ENCODE data around the gene ALDH1A1. TPM values are rescaled to one million over a fixed set of nuclear protein-coding genes. Genes with fewer than 3 reads are reported as not detected.

Gene ALDH1A1
- total RNA-seq, 4 donors from 2014 or later, result 66.4 to 97.5 (median 82.3) TPM

DNA sequence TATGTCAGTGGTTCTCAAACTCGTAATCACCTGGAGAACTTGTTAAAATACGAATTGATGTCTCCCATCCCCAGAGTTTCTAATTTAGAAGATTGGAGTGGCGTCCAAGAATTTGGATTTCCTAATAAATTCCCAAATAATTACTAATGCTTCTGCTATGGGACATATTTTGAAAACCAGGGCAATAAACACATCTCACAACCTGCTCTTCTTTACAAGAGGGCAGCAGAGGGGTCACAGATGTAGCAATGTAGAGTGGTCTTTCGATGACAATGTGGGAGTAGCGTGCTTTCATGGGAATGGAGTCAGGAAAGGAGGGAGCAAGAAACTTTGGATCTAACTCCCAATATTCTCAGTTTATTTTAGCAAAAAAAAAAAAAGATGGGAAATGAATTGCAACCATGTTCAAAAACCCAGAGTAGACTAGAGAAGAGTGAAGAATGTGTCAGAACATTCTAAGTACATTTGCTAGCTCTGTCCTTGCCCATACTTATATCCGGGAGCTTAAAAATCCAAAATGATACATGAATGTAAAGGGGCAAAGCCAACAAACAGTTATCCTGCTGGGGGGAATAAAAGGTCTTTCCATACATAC lies 33.8 kb upstream of the ALDH1A1 start:
- Histone ChIP-seq H3K4me3 (no peak overlapping the region), H3K4me1 (peaks cover 0 to 13% (median 6%) of the 10 kb centered on the region in 4 donors), H3K27me3 (no peaks in the 10 kb centered on the region), H3K36me3 (no peaks in the 10 kb centered on the region), H3K9me3 (no peaks in the 10 kb centered on the region), H3K27ac (replicated peaks in 1 of 4) (no peak overlapping the region)
- DNase-seq (ENCODE audit: extremely low spot score), result no peak
- intact Hi-C loops (cut with DNase I), result no loop called here
- WGBS, result 93% methylated on average over 6 of the region's 6 CpGs
- TF ChIP-seq EP300 (IDR thresholded peaks at IDR 0.05) (no peak), POLR2A (IDR thresholded peaks at IDR 0.05; ENCODE audit: low read depth) (no peak), POLR2AphosphoS5 (IDR thresholded peaks at IDR 0.05) (no peak)
- TF ChIP-seq, protein P1, sequence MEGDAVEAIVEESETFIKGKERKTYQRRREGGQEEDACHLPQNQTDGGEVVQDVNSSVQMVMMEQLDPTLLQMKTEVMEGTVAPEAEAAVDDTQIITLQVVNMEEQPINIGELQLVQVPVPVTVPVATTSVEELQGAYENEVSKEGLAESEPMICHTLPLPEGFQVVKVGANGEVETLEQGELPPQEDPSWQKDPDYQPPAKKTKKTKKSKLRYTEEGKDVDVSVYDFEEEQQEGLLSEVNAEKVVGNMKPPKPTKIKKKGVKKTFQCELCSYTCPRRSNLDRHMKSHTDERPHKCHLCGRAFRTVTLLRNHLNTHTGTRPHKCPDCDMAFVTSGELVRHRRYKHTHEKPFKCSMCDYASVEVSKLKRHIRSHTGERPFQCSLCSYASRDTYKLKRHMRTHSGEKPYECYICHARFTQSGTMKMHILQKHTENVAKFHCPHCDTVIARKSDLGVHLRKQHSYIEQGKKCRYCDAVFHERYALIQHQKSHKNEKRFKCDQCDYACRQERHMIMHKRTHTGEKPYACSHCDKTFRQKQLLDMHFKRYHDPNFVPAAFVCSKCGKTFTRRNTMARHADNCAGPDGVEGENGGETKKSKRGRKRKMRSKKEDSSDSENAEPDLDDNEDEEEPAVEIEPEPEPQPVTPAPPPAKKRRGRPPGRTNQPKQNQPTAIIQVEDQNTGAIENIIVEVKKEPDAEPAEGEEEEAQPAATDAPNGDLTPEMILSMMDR (IDR thresholded peaks at IDR 0.05), result no peak

DNA sequence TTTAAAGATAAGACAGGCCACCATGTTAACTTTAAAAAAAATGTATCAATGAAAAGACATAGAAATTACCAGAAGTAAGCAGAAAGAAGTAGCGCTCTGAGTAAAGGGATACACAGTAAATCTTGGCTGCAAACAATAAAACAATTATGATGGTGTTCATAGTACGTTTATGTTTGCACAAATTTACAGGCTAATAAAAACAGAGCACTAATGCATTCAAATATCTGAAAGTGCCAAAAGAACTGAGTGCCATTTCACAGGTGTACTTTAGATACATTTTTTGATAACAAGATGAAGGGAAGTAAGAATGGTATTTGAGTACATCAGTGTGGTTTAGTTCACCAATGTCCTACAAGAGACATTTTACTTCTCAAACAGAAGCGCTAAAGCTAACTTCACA lies 32.9 kb upstream of the ALDH1A1 start:
- TF ChIP-seq, protein P1 (IDR thresholded peaks at IDR 0.05), result no peak
- TF ChIP-seq POLR2A (IDR thresholded peaks at IDR 0.05; ENCODE audit: low read depth), result no peak
- TF ChIP-seq EP300 (IDR thresholded peaks at IDR 0.05), result no peak
- TF ChIP-seq POLR2AphosphoS5 (IDR thresholded peaks at IDR 0.05), result no peak
- 87% methylated on average over 3 of the region's 3 CpGs for WGBS
- intact Hi-C loops (cut with DNase I), result no loop called here
- Histone ChIP-seq H3K27ac (replicated peaks in 1 of 4) (no peak overlapping the region), H3K4me3 (no peak overlapping the region), H3K36me3 (no peaks in the 10 kb centered on the region), H3K27me3 (no peaks in the 10 kb centered on the region), H3K4me1 (peaks cover 0 to 13% (median 6%) of the 10 kb centered on the region in 4 donors), H3K9me3 (no peaks in the 10 kb centered on the region)
- no peak for DNase-seq (ENCODE audit: extremely low spot score)

DNA sequence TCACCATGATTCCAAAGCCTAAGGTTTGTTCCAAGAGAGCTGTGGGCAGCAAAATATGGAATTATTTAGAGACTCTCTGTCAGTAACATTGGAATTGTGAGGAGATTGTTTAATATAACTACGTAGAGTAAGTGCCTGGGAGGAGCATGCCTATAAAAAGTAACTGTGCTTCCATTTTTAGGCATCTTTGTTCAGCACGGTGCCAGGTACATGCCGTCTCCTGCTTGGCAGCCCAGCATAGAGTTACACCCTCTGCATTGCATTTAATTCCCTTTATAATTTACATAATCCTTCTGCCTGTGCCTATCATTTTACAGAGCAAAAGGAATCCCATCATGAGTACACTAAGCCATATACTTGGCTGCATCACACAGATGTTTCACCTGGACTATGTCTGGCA lies 32.1 kb upstream of the ALDH1A1 start:
- 52% methylated on average over 3 of the region's 3 CpGs for WGBS

DNA sequence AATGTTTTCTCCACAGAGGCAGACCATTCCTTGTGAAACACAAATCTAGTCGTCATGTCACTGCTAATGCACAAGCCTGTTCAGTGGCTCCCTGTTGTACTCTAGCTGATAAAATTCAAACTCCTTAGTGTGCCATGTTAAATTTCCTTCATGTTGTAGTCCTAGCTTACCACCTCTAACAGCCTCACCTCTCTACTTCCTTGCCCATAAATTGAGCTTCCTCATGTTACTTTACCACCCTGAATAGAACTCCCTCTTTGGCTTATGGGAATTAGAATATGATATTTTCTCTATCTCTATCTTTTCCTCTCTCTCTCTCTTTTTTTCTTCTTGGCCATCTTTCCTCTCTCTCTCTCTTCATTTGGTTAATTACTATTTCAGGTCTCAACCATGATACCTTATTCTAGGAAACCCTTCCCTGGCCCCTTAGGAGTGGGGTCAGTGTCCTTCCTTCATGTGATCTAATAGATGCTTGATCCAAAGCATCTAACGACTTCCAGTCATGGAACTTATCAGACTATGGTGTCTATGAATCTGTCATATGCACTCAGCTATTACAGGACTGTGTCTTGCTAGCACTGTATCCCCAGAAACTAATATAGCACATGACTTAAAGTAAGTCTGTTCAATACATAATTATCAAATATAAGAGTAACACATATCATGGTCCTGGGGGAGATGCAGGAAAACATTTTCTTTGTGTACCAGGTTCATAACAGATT lies 31.5 kb upstream of the ALDH1A1 start:
- Histone ChIP-seq H3K4me3 (no peak overlapping the region), H3K4me1 (peaks cover 0 to 13% (median 6%) of the 10 kb centered on the region in 4 donors), H3K27ac (replicated peaks in 1 of 4) (peak overlapping the region in 1 of 4 donors; percentile 13), H3K36me3 (no peaks in the 10 kb centered on the region), H3K9me3 (no peaks in the 10 kb centered on the region), H3K27me3 (no peaks in the 10 kb centered on the region)
- intact Hi-C loops (cut with DNase I), result no loop called here
- TF ChIP-seq EP300 (IDR thresholded peaks at IDR 0.05) (no peak), POLR2A (IDR thresholded peaks at IDR 0.05; ENCODE audit: low read depth) (no peak), POLR2AphosphoS5 (IDR thresholded peaks at IDR 0.05) (no peak)
- TF ChIP-seq, protein P1 (IDR thresholded peaks at IDR 0.05), result no peak
- WGBS, result 90% methylated on average over 2 of the region's 2 CpGs
- DNase-seq (ENCODE audit: extremely low spot score), result no peak

More for the DNA sequence above, 32.1 kb upstream of the ALDH1A1 start:
- TF ChIP-seq POLR2AphosphoS5 (IDR thresholded peaks at IDR 0.05), result peak; percentile 58 to 61
- TF ChIP-seq, protein P1 (IDR thresholded peaks at IDR 0.05), result no peak
- no peak for TF ChIP-seq EP300 (IDR thresholded peaks at IDR 0.05)
- no peak for DNase-seq (ENCODE audit: extremely low spot score)
- intact Hi-C loops (cut with DNase I), result no loop called here
- no peaks in the 10 kb centered on the region for H3K9me3 ChIP-seq
- no peak overlapping the region for H3K4me3 ChIP-seq
- peaks cover 0 to 13% (median 6%) of the 10 kb centered on the region in 4 donors for H3K4me1 ChIP-seq
- H3K27ac ChIP-seq (replicated peaks in 1 of 4), result peak overlapping the region in 1 of 4 donors; percentile 13
- H3K27me3 ChIP-seq, result no peaks in the 10 kb centered on the region
- no peaks in the 10 kb centered on the region for H3K36me3 ChIP-seq
